H1 (cell line): ENCODE data around the gene FLCN. TPM values are rescaled to one million over a fixed set of nuclear protein-coding genes. Genes with fewer than 3 reads are reported as not detected.

Source experiments
- CTCF ChIA-PET: fragments of 300-600 bp; sonication (Branson Sonifier 250); formaldehyde crosslinking; loops from one replicate; lab custom pipeline; 2021; ENCODE audit not compliant: partially characterized antibody; lab: Charles Lee
- POLR2A ChIA-PET: fragments of 300-600 bp; sonication (Branson Sonifier 250); formaldehyde crosslinking; loops from one replicate; lab custom pipeline; 2021; ENCODE audit warnings: inconsistent platforms; ENCODE audit not compliant: partially characterized antibody; lab: Charles Lee
- DNase-seq, 2 experiments: peaks; one replicate each; pipeline versions ENCODE4 v3.0.0 to v3.0.0-alpha.2; 2010 to 2022; ENCODE audit warnings: low spot score in 2 of 2, low read depth in 1 of 2, mixed read lengths in 1 of 2
- FAIRE-seq: peaks from 2 replicates; lab custom pipeline; 2011; peaks lifted over from hg19 to GRCh38; lab: Jason Lieb, UNC
- H2AFZ ChIP-seq: 2 replicates; pipeline ENCODE4 v1.8.1; 2012; ENCODE audit warnings: low read length, inconsistent platforms
- H2AK5ac ChIP-seq: 2 replicates; pipeline ENCODE4 v1.6.1; 2013; ENCODE audit warnings: low read depth, low read length
- H2BK120ac ChIP-seq: replicated peaks from 2 replicates; pipeline ENCODE3; 2013; ENCODE audit warnings: low read depth, low read length, inconsistent platforms
- H2BK12ac ChIP-seq: 2 replicates; pipeline ENCODE4 v1.6.1; 2013; ENCODE audit warnings: low read depth, low read length
- H2BK15ac ChIP-seq: 2 replicates; pipeline ENCODE4 v1.6.1; 2013; ENCODE audit warnings: low read length
- H2BK20ac ChIP-seq: 2 replicates; pipeline ENCODE4 v1.6.1; 2013; ENCODE audit warnings: low read length
- H2BK5ac ChIP-seq: 2 replicates; pipeline ENCODE4 v1.6.1; 2013; ENCODE audit warnings: low read depth, low read length
- H3K14ac ChIP-seq: 2 replicates; pipeline ENCODE4 v1.6.1; 2013; ENCODE audit warnings: inconsistent platforms; ENCODE audit not compliant: insufficient read length
- H3K18ac ChIP-seq: 2 replicates; pipeline ENCODE4 v1.6.1; 2013; ENCODE audit warnings: low read length; ENCODE audit errors: extremely low read depth
- H3K23ac ChIP-seq: 2 replicates; pipeline ENCODE4 v1.6.1; 2013; ENCODE audit warnings: inconsistent platforms; ENCODE audit not compliant: insufficient read length
- H3K23me2 ChIP-seq: 2 replicates; pipeline ENCODE4 v1.6.1; 2013; ENCODE audit warnings: low read depth, low read length
- H3K27ac ChIP-seq: 2 replicates; pipeline ENCODE4 v1.6.1; 2011; ENCODE audit warnings: low read depth, low read length, inconsistent platforms
- H3K27me3 ChIP-seq, 4 experiments: replicated peaks in 1 of 4; 1 replicate in 1 of 4; 2 replicates in 3 of 4; pipeline versions ENCODE4 v1.6.1 to v1.8.1; 2011 to 2013; ENCODE audit warnings: low read length in 3 of 4, mild to moderate bottlenecking in 3 of 4, inconsistent platforms in 2 of 4, mixed read lengths in 2 of 4, moderate library complexity in 1 of 4; ENCODE audit not compliant: control insufficient read depth in 3 of 4, insufficient read depth in 3 of 4; ENCODE audit errors: extremely low read depth in 1 of 4
- H3K36me3 ChIP-seq, 4 experiments: 2 replicates each; pipeline versions ENCODE4 v1.6.1 to v1.8.1; 2011 to 2013; ENCODE audit warnings: mild to moderate bottlenecking in 4 of 4, low read length in 3 of 4, moderate library complexity in 2 of 4, control low read depth in 1 of 4, inconsistent platforms in 1 of 4; ENCODE audit not compliant: insufficient read depth in 4 of 4, control insufficient read depth in 2 of 4
- H3K4ac ChIP-seq: replicated peaks from 2 replicates; pipeline ENCODE3; 2013; ENCODE audit warnings: low read length, low read depth, mixed read lengths, inconsistent platforms; ENCODE audit not compliant: insufficient read length
- H3K4me1 ChIP-seq, 4 experiments: replicated peaks in 1 of 4; 1 replicate in 1 of 4; 2 replicates in 3 of 4; pipeline versions ENCODE4 v1.6.1 to v1.8.1; 2011 to 2013; ENCODE audit warnings: low read length in 3 of 4, inconsistent platforms in 2 of 4, mixed read lengths in 1 of 4; ENCODE audit not compliant: insufficient read depth in 4 of 4, control insufficient read depth in 3 of 4
- H3K4me2 ChIP-seq, 2 experiments: 2 replicates each; pipeline versions ENCODE4 v1.6.1 to v1.8.1; 2011 to 2013; ENCODE audit warnings: low read depth in 2 of 2, low read length in 2 of 2, control low read depth in 1 of 2, inconsistent platforms in 1 of 2, mild to moderate bottlenecking in 1 of 2; ENCODE audit not compliant: insufficient read depth in 1 of 2
- H3K4me3 ChIP-seq, 4 experiments: fragments of 200-600, 300-600 bp in 1 of 4; sonication (generic), shearing (Covaris generic), sonication (Bioruptor Twin) in 1 of 4; 2 replicates each; pipeline versions ENCODE4 v1.5.1 to v1.8.1; 2011 to 2016; ENCODE audit warnings: low read length in 4 of 4, low read depth in 3 of 4, control low read depth in 2 of 4, inconsistent platforms in 2 of 4, mild to moderate bottlenecking in 2 of 4, mixed read lengths in 1 of 4, moderate library complexity in 1 of 4; ENCODE audit not compliant: insufficient read depth in 2 of 4; ENCODE audit errors: extremely low read depth in 1 of 4
- H3K56ac ChIP-seq: replicated peaks from 2 replicates; pipeline ENCODE3; 2013; ENCODE audit warnings: low read depth, mild to moderate bottlenecking, mixed read lengths, low read length, inconsistent platforms; ENCODE audit not compliant: insufficient read length
- H3K79me1 ChIP-seq: 2 replicates; pipeline ENCODE4 v1.6.1; 2013; ENCODE audit warnings: low read depth, low read length, control low read depth
- H3K79me2 ChIP-seq, 2 experiments: 2 replicates each; pipeline versions ENCODE4 v1.6.1 to v1.8.1; 2012 to 2013; ENCODE audit warnings: low read length in 2 of 2, mild to moderate bottlenecking in 2 of 2, inconsistent platforms in 1 of 2; ENCODE audit not compliant: insufficient read depth in 2 of 2, control insufficient read depth in 1 of 2
- H3K9ac ChIP-seq, 4 experiments: replicated peaks in 1 of 4; 1 replicate in 1 of 4; 2 replicates in 3 of 4; pipeline versions ENCODE4 v1.6.1 to v1.8.1; 2011 to 2013; ENCODE audit warnings: low read depth in 3 of 4, low read length in 3 of 4, control low read depth in 2 of 4, mild to moderate bottlenecking in 2 of 4, moderate library complexity in 2 of 4, inconsistent platforms in 1 of 4; ENCODE audit errors: extremely low read depth in 1 of 4
- H3K9me3 ChIP-seq, 2 experiments: 2 replicates each; pipeline versions ENCODE4 v1.6.1 to v1.8.1; 2012 to 2013; ENCODE audit warnings: mild to moderate bottlenecking in 2 of 2, moderate library complexity in 2 of 2, control low read depth in 1 of 2, inconsistent platforms in 1 of 2, low read depth in 1 of 2, low read length in 1 of 2, mixed read lengths in 1 of 2; ENCODE audit not compliant: insufficient read depth in 2 of 2
- H4K20me1 ChIP-seq, 2 experiments: replicated peaks in 1 of 2; 2 replicates each; pipeline versions ENCODE3 to v1.8.1; 2011 to 2013; ENCODE audit warnings: inconsistent platforms in 2 of 2, low read length in 2 of 2, mild to moderate bottlenecking in 1 of 2; ENCODE audit not compliant: insufficient read depth in 2 of 2, control insufficient read depth in 1 of 2
- H4K5ac ChIP-seq: 2 replicates; pipeline ENCODE4 v1.6.1; 2013; ENCODE audit warnings: low read length, low read depth, mixed read lengths, inconsistent platforms; ENCODE audit not compliant: insufficient read length
- H4K8ac ChIP-seq: 2 replicates; pipeline ENCODE4 v1.8.0; 2013; ENCODE audit warnings: mild to moderate bottlenecking, moderate library complexity, low read length, inconsistent platforms; ENCODE audit not compliant: insufficient read depth; ENCODE audit errors: extremely low read depth
- H4K91ac ChIP-seq: replicated peaks from 2 replicates; pipeline ENCODE3; 2013; ENCODE audit warnings: low read length, mixed read lengths, inconsistent platforms; ENCODE audit not compliant: insufficient read length
- KDM1A ChIP-seq: fragments of 200-600, 300-600 bp; sonication (generic); IDR thresholded peaks from 2 replicates; pipeline ENCODE4 v1.7.1; 2016; ENCODE audit warnings: mild to moderate bottlenecking, low read length, borderline replicate concordance
- SP1 ChIP-seq: IDR thresholded peaks from 2 replicates; pipeline ENCODE4 v1.6.1; 2011; ENCODE audit warnings: low read depth, low read length
- TAF1 ChIP-seq: IDR thresholded peaks from 2 replicates; pipeline ENCODE4 v1.6.1; 2011; ENCODE audit warnings: mild to moderate bottlenecking, low read depth, low read length
- WGBS, 2 experiments: shearing (Covaris generic) in 1 of 2; methylation state at CpG; one replicate each; pipeline versions ENCODE4 v1.1.6 to v1.1.7; 2013 to 2015; ENCODE audit warnings: low lambda C conversion rate in 2 of 2, mixed read lengths in 2 of 2, inconsistent platforms in 1 of 2, low coverage in 1 of 2, missing lambda C conversion rate in 1 of 2; ENCODE audit not compliant: insufficient replicate concordance in 2 of 2, insufficient coverage in 1 of 2, insufficient read length in 1 of 2; ENCODE audit errors: extremely low coverage in 1 of 2, missing lambda C conversion rate in 1 of 2; 5-methylcytosine and 5-hydroxymethylcytosine counted together
- polyA plus RNA-seq, 7 experiments: library from polyadenylated mRNA; depleted of rRNA in 3 of 7; stranded (reverse) in 5 of 7; unstranded in 2 of 7; fragments of >200 nt in 5 of 7; fragments of 200-250 nt in 2 of 7; gene quantifications; 1 replicate in 5 of 7; 2 replicates in 1 of 7; 4 replicates in 1 of 7; pipeline versions ENCODE4 v1.2.1 to v1.2.3, GENCODE V29; 2011 to 2013; ENCODE audit warnings: missing spikeins in 2 of 7, mixed read lengths in 2 of 7
- total RNA-seq: library from RNA; stranded (reverse); fragmentation: NEBNext Ultra II Directional; extraction: Animal tissue kit (Norgen Biotek cat#: 25700); gene quantifications from 2 replicates; pipeline ENCODE4 v1.2.1, GENCODE V29; 2021

Gene FLCN
- total and polyA plus RNA-seq, 2 of the 8 experiments (the other 6 are each of a cell fraction or from before 2014, with no cell fraction given) = 15.6 to 34.6 TPM

GRCh38 chr17:17182598-17183136, 54.3 kb downstream of the FLCN start:
- H3K9me3 ChIP-seq = no peaks in the 10 kb centered on the region
- no peak overlapping the region for H2BK20ac ChIP-seq
- H3K4me1 ChIP-seq = no peaks in the 10 kb centered on the region
- CTCF ChIA-PET = interaction anchor here (1.5 to 1.6 kb wide), 2 partner anchors 40 to 41 kb away, joined by 8 to 9 read pairs; no protein-coding TSS in a partner anchor
- H2BK15ac ChIP-seq = no peak overlapping the region
- WGBS, 2 experiments = 89% methylated on average over 5 of the region's 6 CpGs; no CpG with 5 or more reads in 1 of the 2 experiments
- no peak overlapping the region for H4K8ac ChIP-seq
- H3K18ac ChIP-seq = no peak overlapping the region
- POLR2A ChIA-PET = interaction anchor here (1.6 kb wide), 1 partner anchor 62 kb away, joined by 3 read pairs; no protein-coding TSS in a partner anchor
- no peak overlapping the region for H4K5ac ChIP-seq
- H2BK5ac ChIP-seq = no peak overlapping the region
- H2BK12ac ChIP-seq = no peak overlapping the region
- no peaks in the 10 kb centered on the region for H3K27me3 ChIP-seq
- no peak overlapping the region for H3K4me2 ChIP-seq
- no peak overlapping the region for H4K91ac ChIP-seq
- no peak for TF ChIP-seq KDM1A
- TF ChIP-seq SP1 = no peak
- no peak for TF ChIP-seq TAF1
- DNase-seq = no peak
- FAIRE-seq = no peak
- no peak overlapping the region for H2BK120ac ChIP-seq
- no peak overlapping the region for H3K56ac ChIP-seq
- H2AK5ac ChIP-seq = no peak overlapping the region
- no peak overlapping the region for H2AFZ ChIP-seq
- no peaks in the 10 kb centered on the region for H3K23me2 ChIP-seq
- no peaks in the 10 kb centered on the region for H3K79me1 ChIP-seq
- H3K9ac ChIP-seq = no peak overlapping the region
- H3K14ac ChIP-seq = no peak overlapping the region
- peaks cover 2 to 15% (median 11%) of the 10 kb centered on the region in 4 experiments; a peak in 6 of 8 replicates for H3K36me3 ChIP-seq
- no peak overlapping the region for H3K4me3 ChIP-seq
- no peak overlapping the region for H3K4ac ChIP-seq
- no peaks in the 10 kb centered on the region for H3K79me2 ChIP-seq
- no peak overlapping the region for H3K23ac ChIP-seq
- H4K20me1 ChIP-seq = peaks cover 0 to 4% of the 10 kb centered on the region in 2 experiments
- no peak overlapping the region for H3K27ac ChIP-seq
